ENCODE measurements around the gene TMEM183A.
A peak's percentile ranks its signal among the peaks of the same experiment; 100 is the strongest.
"Not testable (repeated sequence)": the region's sequence is repeated elsewhere in the genome, so short reads cannot be mapped to it uniquely, and the experiment has no call there.

The TMEM183A gene

GRCh38 chr1:202972046-202972445, 35.1 kb upstream of the TMEM183A start:
- H3K4me3 ChIP-seq (ENCODE audit: low read length): no peak overlapping the region
- no peak for TF ChIP-seq ZNF274 (IDR thresholded peaks at IDR 0.05; ENCODE audit: low read depth, low read length)

- H3K4me3 ChIP-seq (ENCODE audit: low read length): no peak overlapping the region
- TF ChIP-seq ZNF274 (IDR thresholded peaks at IDR 0.05; ENCODE audit: low read depth, low read length): no peak
These were observed 32.3 kb upstream of the TMEM183A start for GRCh38 chr1:202974856-202975255.

- no peak for TF ChIP-seq ZNF274 (IDR thresholded peaks at IDR 0.05; ENCODE audit: low read depth, low read length)
These were observed 30.5 kb upstream of the TMEM183A start for GRCh38 chr1:202976633-202977032.

GRCh38 chr1:202979459-202979858, 27.7 kb upstream of the TMEM183A start:
- H3K4me3 ChIP-seq (ENCODE audit: low read length): no peak overlapping the region
- TF ChIP-seq ZNF274 (IDR thresholded peaks at IDR 0.05; ENCODE audit: low read depth, low read length): no peak

More at GRCh38 chr1:202976633-202977032, 30.5 kb upstream of the TMEM183A start:
- no peak overlapping the region for H3K4me3 ChIP-seq (ENCODE audit: low read length)

- H3K4me3 ChIP-seq (ENCODE audit: low read length): no peak overlapping the region
- no peak for TF ChIP-seq ZNF274 (IDR thresholded peaks at IDR 0.05; ENCODE audit: low read depth, low read length)
These were observed 25.2 kb upstream of the TMEM183A start for GRCh38 chr1:202981939-202982338.

GRCh38 chr1:202982715-202983430, 24.3 kb upstream of the TMEM183A start:
- H3K4me3 ChIP-seq (ENCODE audit: low read length): no peak overlapping the region
- TF ChIP-seq ZNF274 (IDR thresholded peaks at IDR 0.05; ENCODE audit: low read depth, low read length): no peak

GRCh38 chr1:202986120-202986519, 21.1 kb upstream of the TMEM183A start:
- H3K4me3 ChIP-seq (ENCODE audit: low read length): not testable (repeated sequence)

GRCh38 chr1:202987255-202987654, 19.9 kb upstream of the TMEM183A start:
- H3K4me3 ChIP-seq (ENCODE audit: low read length): no peak overlapping the region
- TF ChIP-seq ZNF274 (IDR thresholded peaks at IDR 0.05; ENCODE audit: low read depth, low read length): no peak

- H3K4me3 ChIP-seq (ENCODE audit: low read length): no peak overlapping the region
These were observed 19.1 kb upstream of the TMEM183A start for GRCh38 chr1:202987922-202988583.

GRCh38 chr1:202989879-202990278, 17.3 kb upstream of the TMEM183A start:
- TF ChIP-seq ZNF274 (IDR thresholded peaks at IDR 0.05; ENCODE audit: low read depth, low read length): no peak
- no peak overlapping the region for H3K4me3 ChIP-seq (ENCODE audit: low read length)

More at GRCh38 chr1:202987922-202988583, 19.1 kb upstream of the TMEM183A start:
- no peak for TF ChIP-seq ZNF274 (IDR thresholded peaks at IDR 0.05; ENCODE audit: low read depth, low read length)

- no peak for TF ChIP-seq ZNF274 (IDR thresholded peaks at IDR 0.05; ENCODE audit: low read depth, low read length)
- no peak overlapping the region for H3K4me3 ChIP-seq (ENCODE audit: low read length)
These were observed 16.1 kb upstream of the TMEM183A start for GRCh38 chr1:202991112-202991511.

- no peak for TF ChIP-seq ZNF274 (IDR thresholded peaks at IDR 0.05; ENCODE audit: low read depth, low read length)
- no peak overlapping the region for H3K4me3 ChIP-seq (ENCODE audit: low read length)
These were observed 12.4 kb upstream of the TMEM183A start for GRCh38 chr1:202994756-202995155.

GRCh38 chr1:202998836-202999750, 8.1 kb upstream of the TMEM183A start:
- peak overlapping the region; percentile 7; the same call in 1 of the 2 replicates for H3K4me3 ChIP-seq (ENCODE audit: low read length)
- TF ChIP-seq ZNF274 (IDR thresholded peaks at IDR 0.05; ENCODE audit: low read depth, low read length): no peak

- no peak overlapping the region for H3K4me3 ChIP-seq (ENCODE audit: low read length)
- TF ChIP-seq ZNF274 (IDR thresholded peaks at IDR 0.05; ENCODE audit: low read depth, low read length): no peak
These were observed 6.8 kb upstream of the TMEM183A start for GRCh38 chr1:203000217-203000944.

All from GM08714 (cell line).